GM23338 (cell line): ENCODE results near the gene TSC22D3. TPM values are rescaled to one million over a fixed set of nuclear protein-coding genes. Genes with fewer than 3 reads are reported as not detected.

Experiments used
- ATAC-seq: fragments of 200-7000 bp; cut with Tn5 transposase; 3 replicates; pipeline ENCODE4 v1.9.1; 2020
- DNase-seq: peaks from one replicate; pipeline ENCODE4 v3.0.0-alpha.2; 2015; ENCODE audit warnings: low spot score
- H2AFZ ChIP-seq: fragments of 200-600 bp; sonication (generic); 2 replicates; pipeline ENCODE4 v1.8.0; 2016; ENCODE audit warnings: antibody characterized with exemption, mild to moderate bottlenecking, moderate library complexity
- H3F3A ChIP-seq: fragments of 200-600 bp; sonication (generic); replicated peaks from 2 replicates; pipeline ENCODE4 v1.8.0; 2017; ENCODE audit warnings: antibody characterized with exemption, mixed run types, low read depth
- H3K27ac ChIP-seq: fragments of 200-600 bp; sonication (generic); 2 replicates; pipeline ENCODE4 v1.6.1; 2016; ENCODE audit warnings: low read depth
- H3K27me3 ChIP-seq: fragments of 200-600 bp; sonication (generic); 2 replicates; pipeline ENCODE4 v1.8.0; 2016; ENCODE audit warnings: mild to moderate bottlenecking, mixed run types, moderate library complexity; ENCODE audit not compliant: insufficient read depth
- H3K36me3 ChIP-seq: fragments of 200-600 bp; sonication (generic); 2 replicates; pipeline ENCODE4 v1.8.0; 2016; ENCODE audit warnings: mild to moderate bottlenecking; ENCODE audit not compliant: insufficient read depth
- H3K4me1 ChIP-seq: fragments of 200-600 bp; sonication (generic); 2 replicates; pipeline ENCODE4 v1.8.0; 2016; ENCODE audit warnings: mild to moderate bottlenecking, moderate library complexity; ENCODE audit not compliant: insufficient read depth
- H3K4me2 ChIP-seq: fragments of 200-600 bp; sonication (generic); 2 replicates; pipeline ENCODE4 v1.7.1; 2017; ENCODE audit warnings: mixed run types
- H3K4me3 ChIP-seq: fragments of 200-600 bp; sonication (generic); 2 replicates; pipeline ENCODE4 v1.6.1; 2016; ENCODE audit warnings: mixed run types
- H3K79me2 ChIP-seq: fragments of 200-600 bp; sonication (generic); replicated peaks from 2 replicates; pipeline ENCODE4 v1.8.0; 2017; ENCODE audit warnings: mild to moderate bottlenecking; ENCODE audit not compliant: insufficient read depth
- H3K9me2 ChIP-seq: fragments of 200-600 bp; sonication (generic); 2 replicates; pipeline ENCODE4 v1.8.0; 2017; ENCODE audit not compliant: insufficient read depth
- H4K20me1 ChIP-seq: fragments of 200-600 bp; sonication (generic); replicated peaks from 2 replicates; pipeline ENCODE4 v1.8.0; 2017; ENCODE audit warnings: mild to moderate bottlenecking; ENCODE audit not compliant: insufficient read depth
- H3K27ac Mint-ChIP-seq: 2 replicates; pipeline ENCODE4 v1.8.0; 2020; ENCODE audit warnings: inconsistent platforms, mild to moderate bottlenecking, moderate library complexity, mixed read lengths
- H3K27me3 Mint-ChIP-seq: 3 replicates; pipeline ENCODE4 v1.8.0; 2022; ENCODE audit warnings: low read depth, mild to moderate bottlenecking, moderate library complexity, mixed read lengths, inconsistent platforms; ENCODE audit not compliant: insufficient read depth, poor library complexity
- H3K36me3 Mint-ChIP-seq: 3 replicates; pipeline ENCODE4 v1.8.0; 2021; ENCODE audit warnings: low read depth, mild to moderate bottlenecking, inconsistent platforms, moderate library complexity, mixed read lengths
- H3K4me1 Mint-ChIP-seq: 3 replicates; pipeline ENCODE4 v1.8.0; 2020; ENCODE audit warnings: mild to moderate bottlenecking, inconsistent platforms, mixed read lengths
- H3K4me3 Mint-ChIP-seq: 3 replicates; pipeline ENCODE4 v1.8.0; 2021; ENCODE audit warnings: moderate library complexity, mild to moderate bottlenecking, inconsistent platforms, mixed read lengths
- H3K9me3 Mint-ChIP-seq: 3 replicates; pipeline ENCODE4 v1.8.0; 2020; ENCODE audit warnings: moderate library complexity, mild to moderate bottlenecking, inconsistent platforms, mixed read lengths
- CREB1 ChIP-seq: fragments of 250-450 bp; sonication (Bioruptor Pico); IDR thresholded peaks from 2 replicates; pipeline ENCODE4 v1.5.0; 2020; ENCODE audit warnings: low read depth, mild to moderate bottlenecking, moderate library complexity
- EZH2 ChIP-seq: fragments of 200-600 bp; sonication (generic); IDR thresholded peaks from one replicate; pipeline ENCODE4 v1.8.0; 2017; ENCODE audit warnings: antibody characterized with exemption, mild to moderate bottlenecking, low read depth; ENCODE audit not compliant: unreplicated experiment
- EZH2phosphoT487 ChIP-seq: fragments of 200-600 bp; sonication (generic); IDR thresholded peaks from one replicate; pipeline ENCODE4 v1.8.1; 2018; ENCODE audit warnings: antibody characterized with exemption; ENCODE audit not compliant: unreplicated experiment
- JUNB ChIP-seq: IDR thresholded peaks from one replicate; pipeline ENCODE4 v1.6.1; 2016; ENCODE audit warnings: antibody characterized with exemption; ENCODE audit not compliant: unreplicated experiment
- NANOG ChIP-seq: IDR thresholded peaks from 2 replicates; pipeline ENCODE4 v1.6.1; 2016; ENCODE audit warnings: antibody characterized with exemption, borderline replicate concordance
- STAT1 ChIP-seq: IDR thresholded peaks from one replicate; pipeline ENCODE4 v1.6.1; 2016; ENCODE audit warnings: antibody characterized with exemption; ENCODE audit not compliant: unreplicated experiment
- ZNF114 ChIP-seq: fragments of 250-450 bp; sonication (Bioruptor Pico); IDR thresholded peaks from 2 replicates; pipeline ENCODE4 v1.5.0; 2020; ENCODE audit warnings: mild to moderate bottlenecking, moderate library complexity
- ZNF331 ChIP-seq: fragments of 250-450 bp; sonication (Bioruptor Pico); IDR thresholded peaks from 2 replicates; pipeline ENCODE4 v1.5.0; 2020; ENCODE audit warnings: low read depth, mild to moderate bottlenecking, moderate library complexity
- polyA plus RNA-seq: library from polyadenylated mRNA; unstranded; fragments of >200 nt; fragmentation: Nextera tagmentation; extraction: Ambion mirVana; gene quantifications from 2 replicates; pipeline ENCODE4 v1.2.1, GENCODE V29; 2016
- total RNA-seq: library from RNA; depleted of rRNA; stranded (reverse); fragments of >200 nt; shearing (Covaris generic); gene quantifications from 2 replicates; pipeline ENCODE4 v1.2.3, GENCODE V29; 2014
- TF ChIP-seq, protein P1 (sequence below): IDR thresholded peaks from 2 replicates; pipeline ENCODE4 v1.6.1; 2016; ENCODE audit warnings: antibody characterized with exemption
- TF ChIP-seq, protein P2 (sequence below), 2 experiments: fragments of 200-600 bp in 1 of 2; sonication (generic) in 1 of 2; conservative IDR thresholded peaks; 2 replicates each; pipeline versions ENCODE4 v1.5.1 to v1.6.1; 2016 to 2017; ENCODE audit warnings: antibody characterized with exemption in 2 of 2, low read depth in 2 of 2, mild to moderate bottlenecking in 2 of 2, moderate library complexity in 1 of 2

TSC22D3 gene
- total and polyA plus RNA-seq, 2 experiments from 2014 or later, result 12.6 to 20.0 TPM

DNA sequence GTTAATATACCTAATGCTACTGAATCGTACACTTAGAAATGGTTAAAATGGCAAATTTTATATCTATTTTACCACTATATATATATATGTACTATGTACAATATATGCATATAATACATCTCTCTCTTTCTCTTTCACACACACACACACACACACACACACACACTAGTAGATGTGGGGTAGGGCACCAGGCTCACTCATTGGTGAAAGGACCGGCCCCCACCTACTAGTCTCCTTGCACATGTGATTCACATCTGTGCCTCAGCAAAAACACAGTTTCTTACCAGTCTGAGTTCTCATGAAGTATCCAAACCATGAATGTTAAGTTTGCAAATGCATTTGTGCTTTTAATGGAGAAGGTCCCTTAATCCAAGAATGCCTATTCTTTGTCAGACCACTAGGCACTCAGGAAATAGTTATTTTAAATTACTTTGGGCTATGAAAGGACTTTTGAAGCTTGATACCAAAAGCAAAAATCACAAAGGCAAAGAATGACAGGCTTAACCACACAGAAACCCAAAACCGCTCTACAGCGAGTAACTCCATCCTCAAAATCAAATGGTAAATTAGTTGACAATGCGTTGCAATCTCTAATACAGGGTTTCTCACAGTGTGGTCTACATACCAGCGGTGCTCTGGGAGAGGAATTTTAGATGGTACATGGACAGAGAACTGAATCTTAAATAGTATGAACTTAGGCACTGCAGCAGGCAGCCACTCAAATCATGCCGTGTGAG, 5.8 kb downstream of the TSC22D3 start (continued):
- TF ChIP-seq NANOG (no peak), EZH2 (no peak), JUNB (no peak), STAT1 (no peak), ZNF331 (CRISPR knock-in tag) (no peak)
- TF ChIP-seq, protein P1, sequence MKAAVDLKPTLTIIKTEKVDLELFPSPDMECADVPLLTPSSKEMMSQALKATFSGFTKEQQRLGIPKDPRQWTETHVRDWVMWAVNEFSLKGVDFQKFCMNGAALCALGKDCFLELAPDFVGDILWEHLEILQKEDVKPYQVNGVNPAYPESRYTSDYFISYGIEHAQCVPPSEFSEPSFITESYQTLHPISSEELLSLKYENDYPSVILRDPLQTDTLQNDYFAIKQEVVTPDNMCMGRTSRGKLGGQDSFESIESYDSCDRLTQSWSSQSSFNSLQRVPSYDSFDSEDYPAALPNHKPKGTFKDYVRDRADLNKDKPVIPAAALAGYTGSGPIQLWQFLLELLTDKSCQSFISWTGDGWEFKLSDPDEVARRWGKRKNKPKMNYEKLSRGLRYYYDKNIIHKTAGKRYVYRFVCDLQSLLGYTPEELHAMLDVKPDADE, result no peak
- TF ChIP-seq, protein P2, sequence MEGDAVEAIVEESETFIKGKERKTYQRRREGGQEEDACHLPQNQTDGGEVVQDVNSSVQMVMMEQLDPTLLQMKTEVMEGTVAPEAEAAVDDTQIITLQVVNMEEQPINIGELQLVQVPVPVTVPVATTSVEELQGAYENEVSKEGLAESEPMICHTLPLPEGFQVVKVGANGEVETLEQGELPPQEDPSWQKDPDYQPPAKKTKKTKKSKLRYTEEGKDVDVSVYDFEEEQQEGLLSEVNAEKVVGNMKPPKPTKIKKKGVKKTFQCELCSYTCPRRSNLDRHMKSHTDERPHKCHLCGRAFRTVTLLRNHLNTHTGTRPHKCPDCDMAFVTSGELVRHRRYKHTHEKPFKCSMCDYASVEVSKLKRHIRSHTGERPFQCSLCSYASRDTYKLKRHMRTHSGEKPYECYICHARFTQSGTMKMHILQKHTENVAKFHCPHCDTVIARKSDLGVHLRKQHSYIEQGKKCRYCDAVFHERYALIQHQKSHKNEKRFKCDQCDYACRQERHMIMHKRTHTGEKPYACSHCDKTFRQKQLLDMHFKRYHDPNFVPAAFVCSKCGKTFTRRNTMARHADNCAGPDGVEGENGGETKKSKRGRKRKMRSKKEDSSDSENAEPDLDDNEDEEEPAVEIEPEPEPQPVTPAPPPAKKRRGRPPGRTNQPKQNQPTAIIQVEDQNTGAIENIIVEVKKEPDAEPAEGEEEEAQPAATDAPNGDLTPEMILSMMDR (conservative IDR thresholded peaks at IDR 0.05; ENCODE audit: low read depth in 2 of 2), result no peak

DNA sequence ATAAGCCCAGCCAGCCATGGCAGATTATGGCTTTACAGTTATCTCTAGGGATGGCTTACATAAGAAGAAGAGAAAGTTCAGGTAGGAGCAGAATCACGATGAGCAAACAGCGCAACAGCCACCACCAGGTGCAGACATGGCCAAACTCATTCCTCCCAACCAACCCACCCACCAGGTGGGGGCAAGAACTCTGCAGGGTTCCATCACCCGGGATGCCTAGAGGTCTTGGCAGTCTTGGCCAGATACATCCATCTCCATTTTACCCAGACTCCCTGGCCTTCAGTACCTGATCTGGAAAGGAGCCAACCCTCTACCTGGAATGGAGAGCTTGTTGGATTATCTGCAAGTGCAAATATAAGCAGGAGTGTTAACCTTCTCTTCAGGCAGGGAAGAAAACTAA, 7.5 kb downstream of the TSC22D3 start:
- no peaks in the 10 kb centered on the region for H3K9me3 Mint-ChIP-seq
- Histone ChIP-seq H3K4me1 (peaks cover 12% of the 10 kb centered on the region), H3F3A (no peaks in the 10 kb centered on the region), H3K27me3 (no peaks in the 10 kb centered on the region; the same call in 1 of the 2 replicates), H3K9me2 (no peaks in the 10 kb centered on the region), H3K79me2 (no peaks in the 10 kb centered on the region), H2AFZ (no peak overlapping the region), H3K36me3 (no peaks in the 10 kb centered on the region), H3K4me2 (no peak overlapping the region), H4K20me1 (no peaks in the 10 kb centered on the region), H3K27ac (no peak overlapping the region), H3K4me3 (no peak overlapping the region)
- no peak overlapping the region for H3K4me3 Mint-ChIP-seq
- H3K27me3 Mint-ChIP-seq, result peaks cover 1% of the 10 kb centered on the region
- TF ChIP-seq, protein P1, result no peak
- no peak overlapping the region for H3K27ac Mint-ChIP-seq
- ATAC-seq (no peak), DNase-seq (no peak)
- no peaks in the 10 kb centered on the region for H3K36me3 Mint-ChIP-seq
- H3K4me1 Mint-ChIP-seq, result peaks cover 19% of the 10 kb centered on the region

DNA sequence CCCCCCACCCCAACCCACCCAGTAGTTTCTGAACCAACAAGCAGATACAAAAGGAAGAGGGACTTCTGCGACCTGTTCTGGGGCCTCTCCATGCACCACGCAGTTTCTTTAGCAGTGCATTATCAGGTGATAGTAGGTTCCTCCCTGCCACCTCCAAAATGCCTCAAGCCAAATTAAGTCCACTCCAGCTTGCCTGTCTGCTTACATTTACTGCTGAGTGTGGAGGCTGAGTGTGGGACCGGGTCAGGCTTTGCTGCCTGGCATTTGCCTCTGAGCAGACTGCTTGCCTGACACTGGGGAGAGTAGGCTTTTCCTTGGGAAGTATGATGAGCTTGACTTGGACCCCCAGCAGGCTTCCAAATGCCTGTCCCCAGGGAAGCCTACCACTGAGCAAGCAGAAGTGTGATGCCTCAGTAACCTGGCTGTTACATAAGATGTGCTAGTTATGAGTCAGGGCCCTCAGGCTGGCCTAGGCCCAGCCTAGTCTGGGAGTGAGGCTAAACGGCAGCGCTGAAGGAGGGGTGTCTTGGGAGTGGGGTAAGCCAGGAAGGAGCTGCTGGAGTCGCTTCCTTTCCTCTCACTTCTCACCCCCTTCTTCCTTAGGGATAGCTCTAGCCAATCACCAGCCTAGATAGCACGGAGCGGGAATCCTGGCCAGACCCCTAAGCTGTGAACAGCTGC, 9.0 kb downstream of the TSC22D3 start:
- Histone ChIP-seq H3K4me3 (no peak overlapping the region), H3K9me2 (no peaks in the 10 kb centered on the region), H3F3A (no peaks in the 10 kb centered on the region), H4K20me1 (no peaks in the 10 kb centered on the region), H3K4me2 (no peak overlapping the region), H3K27ac (no peak overlapping the region), H2AFZ (no peak overlapping the region), H3K27me3 (no peaks in the 10 kb centered on the region), H3K79me2 (no peaks in the 10 kb centered on the region), H3K36me3 (no peaks in the 10 kb centered on the region), H3K4me1 (0 out of 2 replicates have a peak, but pooled peaks cover 2% of the 10 kb centered on the region)
- Mint-ChIP-seq H3K36me3 (no peaks in the 10 kb centered on the region), H3K9me3 (no peaks in the 10 kb centered on the region), H3K27ac (no peak overlapping the region), H3K4me1 (peaks cover 15% of the 10 kb centered on the region), H3K4me3 (no peak overlapping the region), H3K27me3 (peaks cover 4% of the 10 kb centered on the region)
- no peak for DNase-seq
- no peak for ATAC-seq
- TF ChIP-seq EZH2phosphoT487 (no peak), ZNF114 (CRISPR knock-in tag) (no peak), EZH2 (no peak), STAT1 (no peak), ZNF331 (CRISPR knock-in tag) (no peak), NANOG (no peak), JUNB (no peak), CREB1 (CRISPR knock-in tag) (no peak)
- TF ChIP-seq, protein P2 (conservative IDR thresholded peaks at IDR 0.05; ENCODE audit: low read depth in 2 of 2), result no peak
- TF ChIP-seq, protein P1, result no peak
